ENCODE data around the gene TRIM17.

DNA sequence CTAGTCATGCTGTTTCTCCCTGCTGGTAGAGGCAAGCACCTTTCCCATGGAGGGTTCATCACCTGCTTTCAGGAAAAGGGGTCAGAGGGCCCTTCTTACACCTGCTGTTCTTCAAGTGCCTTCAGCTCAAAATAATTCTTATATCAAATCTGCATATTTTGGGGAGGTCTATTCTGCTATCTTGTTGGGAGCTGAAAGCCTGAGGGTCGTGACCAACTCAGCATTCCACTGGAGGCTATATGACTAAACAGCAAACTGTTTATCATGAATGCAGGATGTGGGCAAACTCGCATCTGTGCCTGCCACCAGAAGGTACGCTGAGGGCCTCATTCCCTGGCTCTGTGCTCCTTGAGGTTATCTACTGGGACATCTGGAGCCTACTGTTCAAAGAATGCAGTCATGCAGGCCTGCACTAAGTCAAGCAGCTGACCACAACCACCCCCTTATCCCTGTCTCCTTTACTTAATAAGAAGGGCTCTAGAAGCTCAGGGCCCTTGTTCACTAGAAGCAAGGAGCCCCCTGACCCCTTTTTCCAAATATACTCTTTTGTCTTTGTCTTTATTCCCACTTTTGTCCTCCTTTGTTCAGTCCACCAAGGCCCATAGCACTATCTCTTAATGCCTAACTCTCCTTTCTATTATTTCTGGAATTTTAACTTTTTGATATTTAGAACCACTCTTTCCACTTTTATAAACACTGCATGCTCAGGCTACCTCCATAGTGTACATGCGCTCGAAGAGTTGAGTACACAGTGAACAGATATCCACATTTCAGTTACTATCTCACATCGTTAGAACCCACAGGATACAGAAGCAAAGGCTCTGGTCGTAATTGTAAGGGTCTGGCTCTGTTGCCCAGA, 4.5 kb upstream of the TRIM17 start:
- TF ChIP-seq TAF1 (IDR thresholded peaks at IDR 0.05; ENCODE audit: low read depth, low read length), result no peak
- TF ChIP-seq POU2F2 (IDR thresholded peaks at IDR 0.05; ENCODE audit: low read depth, low read length), result no peak
- no peak for TF ChIP-seq POLR2AphosphoS5 (IDR thresholded peaks at IDR 0.05; ENCODE audit: low read depth, low read length)
- no peak for TF ChIP-seq POLR2A (IDR thresholded peaks at IDR 0.05; ENCODE audit: low read depth, low read length)
- no peak for TF ChIP-seq SPI1 (IDR thresholded peaks at IDR 0.05; ENCODE audit: low read depth, low read length)

Measured in GM12891 (cell line).